ENCODE measurements around the gene PLET1.

DNA sequence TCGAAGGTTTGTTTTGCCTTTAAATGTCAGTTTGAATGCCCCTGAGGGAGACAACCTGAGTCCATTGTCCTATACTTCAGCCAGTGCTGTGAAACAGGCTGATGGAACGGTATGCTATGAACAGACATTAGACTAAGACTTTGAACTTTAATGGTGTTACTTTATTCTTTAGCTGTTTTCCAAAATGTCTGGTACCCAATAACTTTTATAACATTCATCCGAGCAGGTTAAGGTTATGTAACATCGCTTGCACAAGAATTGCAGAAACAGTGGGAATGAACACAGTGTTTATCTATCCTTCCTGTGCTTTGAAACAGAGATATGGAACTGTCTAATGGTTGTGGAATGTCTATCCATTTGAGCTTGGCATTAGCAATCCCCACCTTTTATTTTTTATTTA is 46.9 kb downstream of the PLET1 start:
- TF ChIP-seq SIN3A (IDR thresholded peaks at IDR 0.05; ENCODE audit: borderline replicate concordance, insufficient read depth, low read length) = no peak
- TF ChIP-seq, protein P1, sequence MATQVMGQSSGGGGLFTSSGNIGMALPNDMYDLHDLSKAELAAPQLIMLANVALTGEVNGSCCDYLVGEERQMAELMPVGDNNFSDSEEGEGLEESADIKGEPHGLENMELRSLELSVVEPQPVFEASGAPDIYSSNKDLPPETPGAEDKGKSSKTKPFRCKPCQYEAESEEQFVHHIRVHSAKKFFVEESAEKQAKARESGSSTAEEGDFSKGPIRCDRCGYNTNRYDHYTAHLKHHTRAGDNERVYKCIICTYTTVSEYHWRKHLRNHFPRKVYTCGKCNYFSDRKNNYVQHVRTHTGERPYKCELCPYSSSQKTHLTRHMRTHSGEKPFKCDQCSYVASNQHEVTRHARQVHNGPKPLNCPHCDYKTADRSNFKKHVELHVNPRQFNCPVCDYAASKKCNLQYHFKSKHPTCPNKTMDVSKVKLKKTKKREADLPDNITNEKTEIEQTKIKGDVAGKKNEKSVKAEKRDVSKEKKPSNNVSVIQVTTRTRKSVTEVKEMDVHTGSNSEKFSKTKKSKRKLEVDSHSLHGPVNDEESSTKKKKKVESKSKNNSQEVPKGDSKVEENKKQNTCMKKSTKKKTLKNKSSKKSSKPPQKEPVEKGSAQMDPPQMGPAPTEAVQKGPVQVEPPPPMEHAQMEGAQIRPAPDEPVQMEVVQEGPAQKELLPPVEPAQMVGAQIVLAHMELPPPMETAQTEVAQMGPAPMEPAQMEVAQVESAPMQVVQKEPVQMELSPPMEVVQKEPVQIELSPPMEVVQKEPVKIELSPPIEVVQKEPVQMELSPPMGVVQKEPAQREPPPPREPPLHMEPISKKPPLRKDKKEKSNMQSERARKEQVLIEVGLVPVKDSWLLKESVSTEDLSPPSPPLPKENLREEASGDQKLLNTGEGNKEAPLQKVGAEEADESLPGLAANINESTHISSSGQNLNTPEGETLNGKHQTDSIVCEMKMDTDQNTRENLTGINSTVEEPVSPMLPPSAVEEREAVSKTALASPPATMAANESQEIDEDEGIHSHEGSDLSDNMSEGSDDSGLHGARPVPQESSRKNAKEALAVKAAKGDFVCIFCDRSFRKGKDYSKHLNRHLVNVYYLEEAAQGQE (IDR thresholded peaks at IDR 0.05; ENCODE audit: insufficient read depth in 1 of 2, low read depth in 2 of 2, low read length in 2 of 2) = no peak
- no peak for TF ChIP-seq FOXP2 (optimal IDR thresholded peaks at IDR 0.05; ENCODE audit: borderline replicate concordance, extremely low read depth, extremely low read length, insufficient read depth)
- TF ChIP-seq POLR2AphosphoS5 (IDR thresholded peaks at IDR 0.05; ENCODE audit: low read depth, low read length) = no peak
- no peak for TF ChIP-seq TAF1 (IDR thresholded peaks at IDR 0.05; ENCODE audit: borderline replicate concordance, insufficient read depth, low read length)

Measured in PFSK-1 (cell line).